Measurements from ENCODE around the gene LURAP1L. TPM values are rescaled to one million over a fixed set of nuclear protein-coding genes. Genes with fewer than 3 reads are reported as not detected.

Gene LURAP1L
- polyA plus RNA-seq, 3 donors = not detected

GRCh38 chr9:12777121-12778022 is 2.6 kb downstream of the LURAP1L start:
- H3K4me1 ChIP-seq (ENCODE audit: control insufficient read depth in 1 of 2, insufficient read depth in 2 of 2, low read length in 2 of 2) = peaks cover 12 to 16% of the 10 kb centered on the region in 2 donors
- peaks cover 29 to 43% (median 41%) of the 10 kb centered on the region in 3 donors for H3K27me3 Mint-ChIP-seq (ENCODE audit: low read depth in 3 of 3)
- H3K27me3 ChIP-seq (ENCODE audit: control insufficient read depth in 2 of 2, insufficient read depth in 2 of 2, low read length in 2 of 2) = peaks cover 24 to 37% of the 10 kb centered on the region in 2 donors
- TF ChIP-seq CTCF (IDR thresholded peaks at IDR 0.05) = no peak
- H3K4me3 ChIP-seq (replicated peaks in 1 of 3; ENCODE audit: low read depth in 2 of 3, low read length in 3 of 3) = no peak overlapping the region
- H3K36me3 Mint-ChIP-seq = peaks cover 0 to 2% of the 10 kb centered on the region in 2 donors
- H3K9me3 ChIP-seq (replicated peaks in 1 of 2; ENCODE audit: control insufficient read depth in 1 of 2, insufficient read depth in 1 of 2, low read length in 2 of 2) = peaks cover 0 to 8% of the 10 kb centered on the region in 2 donors
- intact Hi-C loops (cut with micrococcal nuclease) = no loop called here
- H4K20me1 ChIP-seq (ENCODE audit: insufficient read depth, low read length) = no peaks in the 10 kb centered on the region
- H3K9me3 Mint-ChIP-seq = peaks cover 0 to 7% (median 3%) of the 10 kb centered on the region in 7 donors
- no peak overlapping the region for H3K27ac Mint-ChIP-seq
- H3K4me3 Mint-ChIP-seq = no peak overlapping the region
- H3K79me2 ChIP-seq (ENCODE audit: insufficient read depth, low read length) = no peaks in the 10 kb centered on the region
- no peak overlapping the region for H3K9ac ChIP-seq (ENCODE audit: insufficient read depth, low read length, poor library complexity, severe bottlenecking)
- no peak overlapping the region for H3K4me2 ChIP-seq (replicated peaks; ENCODE audit: extremely low read depth, low read length, poor library complexity, severe bottlenecking)
- WGBS (ENCODE audit: insufficient coverage) = no CpG with 5 or more reads among the region's 7 CpGs
- H3K27ac ChIP-seq (ENCODE audit: low read depth in 1 of 2, low read length in 2 of 2) = no peak overlapping the region
- no peak overlapping the region for H2AFZ ChIP-seq (ENCODE audit: insufficient read depth, low read depth, low read length, poor library complexity, severe bottlenecking)
- H3K36me3 ChIP-seq (replicated peaks in 1 of 2; ENCODE audit: control insufficient read depth in 1 of 2, insufficient read depth in 2 of 2, low read length in 2 of 2) = no peaks in the 10 kb centered on the region
- DNase-seq = no peak
- H3K4me1 Mint-ChIP-seq = peaks cover 17% of the 10 kb centered on the region

GRCh38 chr9:12778389-12778788 is 3.6 kb downstream of the LURAP1L start:
- intact Hi-C loops (cut with micrococcal nuclease) = no loop called here
- no peak overlapping the region for H3K27ac Mint-ChIP-seq
- H3K9me3 Mint-ChIP-seq = peaks cover 0 to 7% (median 2%) of the 10 kb centered on the region in 7 donors
- peaks cover 17% of the 10 kb centered on the region for H3K4me1 Mint-ChIP-seq
- no peak for DNase-seq
- Histone ChIP-seq H4K20me1 (ENCODE audit: insufficient read depth, low read length) (no peaks in the 10 kb centered on the region), H3K36me3 (replicated peaks in 1 of 2; ENCODE audit: control insufficient read depth in 1 of 2, insufficient read depth in 2 of 2, low read length in 2 of 2) (no peaks in the 10 kb centered on the region), H3K4me3 (replicated peaks in 1 of 3; ENCODE audit: low read depth in 2 of 3, low read length in 3 of 3) (no peak overlapping the region), H3K9ac (ENCODE audit: insufficient read depth, low read length, poor library complexity, severe bottlenecking) (no peak overlapping the region), H3K4me1 (ENCODE audit: control insufficient read depth in 1 of 2, insufficient read depth in 2 of 2, low read length in 2 of 2) (peaks cover 12 to 16% of the 10 kb centered on the region in 2 donors), H3K9me3 (replicated peaks in 1 of 2; ENCODE audit: control insufficient read depth in 1 of 2, insufficient read depth in 1 of 2, low read length in 2 of 2) (peaks cover 0 to 8% of the 10 kb centered on the region in 2 donors), H2AFZ (ENCODE audit: insufficient read depth, low read depth, low read length, poor library complexity, severe bottlenecking) (no peak overlapping the region), H3K4me2 (replicated peaks; ENCODE audit: extremely low read depth, low read length, poor library complexity, severe bottlenecking) (no peak overlapping the region), H3K79me2 (ENCODE audit: insufficient read depth, low read length) (no peaks in the 10 kb centered on the region), H3K27ac (ENCODE audit: low read depth in 1 of 2, low read length in 2 of 2) (no peak overlapping the region), H3K27me3 (ENCODE audit: control insufficient read depth in 2 of 2, insufficient read depth in 2 of 2, low read length in 2 of 2) (peaks cover 19 to 30% of the 10 kb centered on the region in 2 donors)
- no peak for TF ChIP-seq CTCF (IDR thresholded peaks at IDR 0.05)
- peaks cover 0 to 2% of the 10 kb centered on the region in 2 donors for H3K36me3 Mint-ChIP-seq
- peaks cover 23 to 35% (median 34%) of the 10 kb centered on the region in 3 donors for H3K27me3 Mint-ChIP-seq (ENCODE audit: low read depth in 3 of 3)
- no CpG with 5 or more reads among the region's 3 CpGs for WGBS (ENCODE audit: insufficient coverage)
- H3K4me3 Mint-ChIP-seq = no peak overlapping the region
